Measurements from ENCODE around the gene ANKLE1.

GRCh38 chr19:17333611-17334413 lies 52.1 kb downstream of the ANKLE1 start:
- TF ChIP-seq POLR2AphosphoS5 (IDR thresholded peaks at IDR 0.05) (peak in 2 of 3 donors; percentile 35 to 58), CTCF (IDR thresholded peaks at IDR 0.05 in 8 of 11, conservative IDR thresholded peaks at IDR 0.05 in 3 of 11) (no peak)

All from spleen (tissue), 7 donors.